H9 (cell line): ENCODE measurements around the gene CTU2. TPM values are rescaled to one million over a fixed set of nuclear protein-coding genes. Genes with fewer than 3 reads are reported as not detected.

ENCODE experiments used
- DNase-seq: peaks from one replicate; pipeline ENCODE4 v3.0.0-alpha.2; 2017
- H2AFZ ChIP-seq: one replicate; pipeline ENCODE4 v1.6.1; 2013; ENCODE audit warnings: mild to moderate bottlenecking, low read length, control low read depth, moderate library complexity
- H2AK5ac ChIP-seq: 2 replicates; pipeline ENCODE4 v1.6.1; 2013; ENCODE audit warnings: low read length, control low read depth, mixed read lengths; ENCODE audit not compliant: insufficient read length
- H2BK120ac ChIP-seq: one replicate; pipeline ENCODE4 v1.6.1; 2013; ENCODE audit warnings: low read depth, mild to moderate bottlenecking, low read length, control low read depth, inconsistent platforms; ENCODE audit not compliant: poor library complexity, severe bottlenecking
- H2BK12ac ChIP-seq: 2 replicates; pipeline ENCODE4 v1.6.1; 2013; ENCODE audit warnings: low read length, control low read depth, mixed read lengths, low read depth; ENCODE audit not compliant: insufficient read length
- H2BK15ac ChIP-seq: 2 replicates; pipeline ENCODE4 v1.6.1; 2013; ENCODE audit warnings: low read depth, low read length, control low read depth
- H2BK20ac ChIP-seq: one replicate; pipeline ENCODE4 v1.6.1; 2013; ENCODE audit warnings: low read depth, mild to moderate bottlenecking, low read length, control low read depth, inconsistent platforms; ENCODE audit not compliant: poor library complexity, severe bottlenecking
- H2BK5ac ChIP-seq: 2 replicates; pipeline ENCODE4 v1.6.1; 2013; ENCODE audit warnings: low read length, control low read depth, mixed read lengths; ENCODE audit not compliant: insufficient read length
- H3K14ac ChIP-seq: 2 replicates; pipeline ENCODE4 v1.6.1; 2013; ENCODE audit warnings: low read length, control low read depth; ENCODE audit not compliant: insufficient read depth
- H3K18ac ChIP-seq: 2 replicates; pipeline ENCODE4 v1.6.1; 2013; ENCODE audit warnings: low read depth, mild to moderate bottlenecking, mixed read lengths, low read length, control low read depth; ENCODE audit not compliant: insufficient read length
- H3K23ac ChIP-seq: 2 replicates; pipeline ENCODE4 v1.6.1; 2013; ENCODE audit warnings: low read length, control low read depth, mixed read lengths, low read depth; ENCODE audit not compliant: insufficient read length
- H3K23me2 ChIP-seq: 2 replicates; pipeline ENCODE4 v1.6.1; 2013; ENCODE audit warnings: low read depth, mild to moderate bottlenecking, mixed read lengths, low read length, control low read depth; ENCODE audit not compliant: insufficient read length, poor library complexity, severe bottlenecking
- H3K27ac ChIP-seq: 2 replicates; pipeline ENCODE4 v1.5.1; 2013; ENCODE audit warnings: low read length, control low read depth, mixed read lengths, low read depth; ENCODE audit not compliant: insufficient read length
- H3K27me3 ChIP-seq: 2 replicates; pipeline ENCODE4 v1.6.1; 2013; ENCODE audit warnings: low read length, control low read depth, inconsistent platforms; ENCODE audit not compliant: insufficient read depth
- H3K4ac ChIP-seq: 2 replicates; pipeline ENCODE4 v1.6.1; 2013; ENCODE audit warnings: low read depth, mild to moderate bottlenecking, control low read depth, inconsistent platforms, low read length, moderate library complexity
- H3K4me1 ChIP-seq: 2 replicates; pipeline ENCODE4 v1.6.1; 2013; ENCODE audit warnings: low read length, control low read depth, inconsistent platforms; ENCODE audit not compliant: insufficient read depth
- H3K4me2 ChIP-seq: 2 replicates; pipeline ENCODE4 v1.6.1; 2013; ENCODE audit warnings: low read length, control low read depth, mixed read lengths; ENCODE audit not compliant: insufficient read length, insufficient read depth
- H3K56ac ChIP-seq: 2 replicates; pipeline ENCODE4 v1.6.1; 2013; ENCODE audit warnings: low read depth, mild to moderate bottlenecking, mixed read lengths, low read length, control low read depth; ENCODE audit not compliant: insufficient read length
- H3K79me1 ChIP-seq: 2 replicates; pipeline ENCODE4 v1.6.1; 2013; ENCODE audit warnings: low read depth, mild to moderate bottlenecking, moderate library complexity, low read length, control low read depth, inconsistent platforms; ENCODE audit not compliant: insufficient read depth, poor library complexity, severe bottlenecking
- H3K79me2 ChIP-seq: 2 replicates; pipeline ENCODE4 v1.6.1; 2013; ENCODE audit warnings: low read length, control low read depth, inconsistent platforms; ENCODE audit not compliant: insufficient read depth
- H3K9ac ChIP-seq: 2 replicates; pipeline ENCODE4 v1.6.1; 2013; ENCODE audit warnings: low read length, control low read depth, mixed read lengths; ENCODE audit not compliant: insufficient read length; ENCODE audit errors: extremely low read depth
- H3K9me3 ChIP-seq: one replicate; pipeline ENCODE4 v1.6.1; 2013; ENCODE audit warnings: low read depth, low read length, inconsistent platforms; ENCODE audit not compliant: control insufficient read depth
- H3T11ph ChIP-seq: one replicate; pipeline ENCODE4 v1.6.1; 2013; ENCODE audit warnings: mild to moderate bottlenecking, low read length, control low read depth, inconsistent platforms
- H4K20me1 ChIP-seq: one replicate; pipeline ENCODE4 v1.6.1; 2013; ENCODE audit not compliant: control insufficient read depth, insufficient read length, insufficient read depth
- H4K5ac ChIP-seq: 2 replicates; pipeline ENCODE4 v1.6.1; 2013; ENCODE audit warnings: low read depth, mild to moderate bottlenecking, mixed read lengths, low read length, control low read depth; ENCODE audit not compliant: insufficient read length
- H4K8ac ChIP-seq: replicated peaks from 2 replicates; pipeline ENCODE4 v1.6.1; 2013; ENCODE audit warnings: low read length, control low read depth, mixed read lengths, low read depth; ENCODE audit not compliant: insufficient read length
- H4K91ac ChIP-seq: 2 replicates; pipeline ENCODE4 v1.6.1; 2013; ENCODE audit warnings: low read depth, mild to moderate bottlenecking, moderate library complexity, mixed read lengths, low read length, control low read depth; ENCODE audit not compliant: insufficient read length
- H3K27ac Mint-ChIP-seq, 3 experiments: 2 replicates in 2 of 3; 3 replicates in 1 of 3; pipeline ENCODE4 v1.8.0; 2020 to 2021; ENCODE audit warnings: mixed read lengths in 3 of 3, mild to moderate bottlenecking in 1 of 3, moderate library complexity in 1 of 3
- H3K27me3 Mint-ChIP-seq: 2 replicates; pipeline ENCODE4 v1.8.0; 2021; ENCODE audit warnings: low read depth, mild to moderate bottlenecking, moderate library complexity, mixed read lengths
- H3K36me3 Mint-ChIP-seq, 3 experiments: 2 replicates in 2 of 3; 3 replicates in 1 of 3; pipeline ENCODE4 v1.8.0; 2020 to 2021; ENCODE audit warnings: low read depth in 3 of 3, mixed read lengths in 3 of 3; ENCODE audit not compliant: insufficient read depth in 1 of 3
- H3K4me1 Mint-ChIP-seq, 2 experiments: 2 replicates each; pipeline ENCODE4 v1.8.0; 2020; ENCODE audit warnings: mixed read lengths in 2 of 2
- H3K4me3 Mint-ChIP-seq, 2 experiments: 2 replicates in 1 of 2; 3 replicates in 1 of 2; pipeline ENCODE4 v1.8.0; 2020 to 2021; ENCODE audit warnings: mild to moderate bottlenecking in 2 of 2, mixed read lengths in 2 of 2, moderate library complexity in 1 of 2
- H3K9me3 Mint-ChIP-seq, 2 experiments: 2 replicates in 1 of 2; 3 replicates in 1 of 2; pipeline ENCODE4 v1.8.0; 2020; ENCODE audit warnings: mild to moderate bottlenecking in 2 of 2, mixed read lengths in 2 of 2, moderate library complexity in 1 of 2
- CTCF ChIP-seq: fragments of 200-600 bp; sonication (generic); conservative IDR thresholded peaks from 3 replicates; pipeline ENCODE4 v1.8.0; 2021; ENCODE audit warnings: antibody characterized with exemption, mild to moderate bottlenecking
- WGBS: extraction: QIAGEN DNeasy Blood & Tissue Kit; methylation state at CpG from one replicate; pipeline ENCODE4 v1.1.7; 2013; ENCODE audit warnings: missing lambda C conversion rate, low lambda C conversion rate, mixed read lengths; ENCODE audit not compliant: insufficient read length; ENCODE audit errors: extremely low coverage; 5-methylcytosine and 5-hydroxymethylcytosine counted together
- total RNA-seq: library from RNA; stranded (reverse); gene quantifications from 2 replicates; pipeline ENCODE4 v1.2.1, GENCODE V29; 2021

Gene CTU2
- total RNA-seq, 1 experiment from 2014 or later, result 32.8 TPM

GRCh38 chr16:88726981-88727380 lies 20.7 kb downstream of the CTU2 start:
- H3K4me3 Mint-ChIP-seq, result no peak overlapping the region
- Histone ChIP-seq H3K18ac (no peak overlapping the region), H4K8ac (no peak overlapping the region), H3K9me3 (no peaks in the 10 kb centered on the region), H3K79me1 (no peaks in the 10 kb centered on the region), H3K23ac (no peak overlapping the region), H2AK5ac (no peak overlapping the region), H2BK120ac (no peak overlapping the region), H3K79me2 (no peaks in the 10 kb centered on the region), H3K9ac (no peak overlapping the region), H4K5ac (no peak overlapping the region), H4K91ac (no peak overlapping the region), H4K20me1 (no peaks in the 10 kb centered on the region), H2BK5ac (no peak overlapping the region), H3T11ph (no peak overlapping the region), H2BK20ac (no peak overlapping the region), H3K4ac (no peak overlapping the region), H2BK15ac (no peak overlapping the region), H3K4me1 (no peaks in the 10 kb centered on the region), H2AFZ (no peak overlapping the region), H3K14ac (no peak overlapping the region; the same call in 1 of the 2 replicates), H3K56ac (no peak overlapping the region), H3K4me2 (no peak overlapping the region), H2BK12ac (no peak overlapping the region), H3K27me3 (no peaks in the 10 kb centered on the region), H3K27ac (no peak overlapping the region), H3K23me2 (no peaks in the 10 kb centered on the region)
- DNase-seq, result no peak
- no peaks in the 10 kb centered on the region; the same call in 1 of the 2 replicates for H3K27me3 Mint-ChIP-seq
- H3K4me1 Mint-ChIP-seq, result no peaks in the 10 kb centered on the region
- no peak for TF ChIP-seq CTCF
- WGBS, result no CpG with 5 or more reads among the region's 28 CpGs
- H3K36me3 Mint-ChIP-seq, result peaks cover 4 to 20% (median 9%) of the 10 kb centered on the region in 3 experiments; a peak in 5 of 7 replicates
- peak overlapping the region in 1 of 3 experiments; percentile 55; a peak in 1 of 7 replicates for H3K27ac Mint-ChIP-seq
- no peaks in the 10 kb centered on the region for H3K9me3 Mint-ChIP-seq
